GM12878 (cell line): ENCODE data around the gene ITIH6. TPM values are rescaled to one million over a fixed set of nuclear protein-coding genes. Genes with fewer than 3 reads are reported as not detected.

ENCODE experiments used
- ATAC-seq: fragments of 200-7000 bp; cut with Tn5 transposase; 3 replicates; pipeline ENCODE4 v1.9.1; 2020; ENCODE audit warnings: mild to moderate bottlenecking, moderate library complexity
- BruUV-seq: library from RNA; stranded (reverse); fragments of 400-500 nt; replicated peaks from 2 replicates; lab custom pipeline; 2021; lab: Mats Ljungman, UMichigan
- CTCF ChIA-PET: fragments of 300-600 bp; sonication (Branson Sonifier 250); formaldehyde crosslinking; extraction: SDS; loops from one replicate; lab custom pipeline; 2021; ENCODE audit warnings: inconsistent platforms; lab: Yijun Ruan, JAX
- POLR2A ChIA-PET: fragments of 350-600 bp; formaldehyde crosslinking; extraction: SDS; loops from one replicate; lab custom pipeline; 2021; ENCODE audit warnings: inconsistent platforms; lab: Charles Lee
- RAD21 ChIA-PET: fragments of 300-600 bp; sonication (Branson Sonifier 250); formaldehyde crosslinking; loops from one replicate; lab custom pipeline; 2023; ENCODE audit warnings: antibody characterized with exemption; ENCODE audit not compliant: unreplicated experiment; lab: Charles Lee
- SMC1A ChIA-PET: fragments of 300-600 bp; sonication (Branson Sonifier 250); formaldehyde crosslinking; loops from one replicate; lab custom pipeline; 2023; ENCODE audit not compliant: unreplicated experiment, uncharacterized antibody; lab: Charles Lee
- DNase-seq: peaks from one replicate; pipeline ENCODE4 v3.0.0-alpha.2; 2011; ENCODE audit warnings: low read depth, low spot score
- FAIRE-seq: peaks from 3 replicates; lab custom pipeline; 2011; peaks lifted over from hg19 to GRCh38; lab: Jason Lieb, UNC
- H2AFZ ChIP-seq: 2 replicates; pipeline ENCODE4 v1.6.0; 2011; ENCODE audit warnings: low read depth, low read length, control low read depth; ENCODE audit not compliant: control insufficient read depth
- H3K27ac ChIP-seq: 2 replicates; pipeline ENCODE4 v1.5.1; 2011; ENCODE audit warnings: control low read depth; ENCODE audit not compliant: control insufficient read depth, insufficient read depth
- H3K27me3 ChIP-seq, 2 experiments: replicated peaks in 1 of 2; 2 replicates each; pipeline versions ENCODE4 v1.6.0 to v1.6.1; 2011; ENCODE audit warnings: low read length in 1 of 2; ENCODE audit not compliant: control insufficient read depth in 2 of 2, insufficient read depth in 2 of 2
- H3K36me3 ChIP-seq, 2 experiments: 2 replicates each; pipeline ENCODE4 v1.5.1; 2011; ENCODE audit warnings: low read length in 1 of 2; ENCODE audit not compliant: control insufficient read depth in 2 of 2, insufficient read depth in 2 of 2
- H3K4me1 ChIP-seq: 2 replicates; pipeline ENCODE4 v1.6.1; 2011; ENCODE audit warnings: mild to moderate bottlenecking, low read length, moderate library complexity, mixed read lengths; ENCODE audit not compliant: control insufficient read depth, insufficient read depth
- H3K4me2 ChIP-seq: 2 replicates; pipeline ENCODE4 v1.6.0; 2011; ENCODE audit warnings: control low read depth; ENCODE audit not compliant: control insufficient read depth, insufficient read depth
- H3K4me3 ChIP-seq: fragments of 200-600 bp; sonication (generic); 2 replicates; pipeline ENCODE4 v1.5.1; 2016
- H3K79me2 ChIP-seq: 2 replicates; pipeline ENCODE4 v1.6.0; 2011; ENCODE audit warnings: low read length; ENCODE audit not compliant: control insufficient read depth, insufficient read depth
- H3K9ac ChIP-seq: 2 replicates; pipeline ENCODE4 v1.8.0; 2011; ENCODE audit warnings: low read length, control low read depth, mixed read lengths; ENCODE audit not compliant: control insufficient read depth, insufficient read depth
- H3K9me3 ChIP-seq: replicated peaks from 3 replicates; pipeline ENCODE4 v1.5.1; 2011; ENCODE audit warnings: mild to moderate bottlenecking, low read length; ENCODE audit not compliant: control insufficient read depth, insufficient read depth
- H4K20me1 ChIP-seq: 2 replicates; pipeline ENCODE4 v1.6.0; 2011; ENCODE audit not compliant: control insufficient read depth, insufficient read depth
- BCL11A ChIP-seq: IDR thresholded peaks from 2 replicates; pipeline ENCODE4 v1.6.1; 2011; ENCODE audit warnings: low read depth, low read length
- CHD1 ChIP-seq: IDR thresholded peaks from 2 replicates; pipeline ENCODE4 v1.6.1; 2012; ENCODE audit warnings: low read depth, low read length, improper control_type of control experiment
- EGR1 ChIP-seq, 2 experiments: IDR thresholded peaks; 1 replicate in 1 of 2; 2 replicates in 1 of 2; pipeline ENCODE4 v1.6.1; 2011 to 2012; ENCODE audit warnings: low read depth in 2 of 2, low read length in 2 of 2, borderline replicate concordance in 1 of 2, mild to moderate bottlenecking in 1 of 2, moderate library complexity in 1 of 2
- ETV6 ChIP-seq, 2 experiments: fragments of 450-650 bp in 1 of 2; IDR thresholded peaks in 1 of 2; conservative IDR thresholded peaks in 1 of 2; 2 replicates each; pipeline ENCODE4 v1.6.1; 2014; ENCODE audit warnings: antibody characterized with exemption in 1 of 2, borderline replicate concordance in 1 of 2, low read depth in 1 of 2, mild to moderate bottlenecking in 1 of 2, moderate library complexity in 1 of 2
- FOXK2 ChIP-seq: fragments of 450-650 bp; IDR thresholded peaks from 2 replicates; pipeline ENCODE4 v1.6.1; 2017; ENCODE audit warnings: mild to moderate bottlenecking, moderate library complexity
- HDAC2 ChIP-seq: fragments of 200-600 bp; sonication (generic); IDR thresholded peaks from 2 replicates; pipeline ENCODE4 v1.6.1; 2017
- HDAC6 ChIP-seq: fragments of 200-600 bp; sonication (generic); IDR thresholded peaks from one replicate; pipeline ENCODE4 v1.8.0; 2017; ENCODE audit warnings: antibody characterized with exemption; ENCODE audit not compliant: unreplicated experiment
- LARP7 ChIP-seq: fragments of 450-650 bp; IDR thresholded peaks from 2 replicates; pipeline ENCODE4 v1.6.1; 2017; ENCODE audit warnings: mild to moderate bottlenecking
- MTA2 ChIP-seq: fragments of 450-650 bp; IDR thresholded peaks from 2 replicates; pipeline ENCODE4 v1.6.1; 2016; ENCODE audit warnings: low read depth, mild to moderate bottlenecking, moderate library complexity
- NFXL1 ChIP-seq: fragments of 450-650 bp; IDR thresholded peaks from 2 replicates; pipeline ENCODE4 v1.6.1; 2017; ENCODE audit warnings: antibody characterized with exemption, mild to moderate bottlenecking, borderline replicate concordance
- RB1 ChIP-seq: fragments of 450-650 bp; formaldehyde crosslinking; IDR thresholded peaks from 2 replicates; pipeline ENCODE4 v1.6.1; 2017; ENCODE audit warnings: mild to moderate bottlenecking, borderline replicate concordance
- WGBS: methylation state at CpG from one replicate; pipeline ENCODE4 v1.1.6; 2016; ENCODE audit warnings: low lambda C conversion rate; ENCODE audit not compliant: insufficient replicate concordance, insufficient coverage; ENCODE audit errors: missing lambda C conversion rate; 5-methylcytosine and 5-hydroxymethylcytosine counted together
- in situ Hi-C: fragments of 300-500 bp; cut with MboI; formaldehyde crosslinking; loops from 9 replicates; pipeline ENCODE4 v1.14.3; 2018; ENCODE audit warnings: mixed read lengths
- intact Hi-C: fragments of 100-400 bp; cut with micrococcal nuclease; formaldehyde crosslinking; loops from one replicate; pipeline ENCODE4 v1.14.2; 2022; ENCODE audit not compliant: unreplicated experiment
- polyA plus RNA-seq, 11 experiments: library from polyadenylated mRNA; depleted of rRNA in 4 of 11; unstranded in 6 of 11; stranded (reverse) in 5 of 11; fragments of >200 nt; fragmentation: Nextera tagmentation in 4 of 11; fragmentation: Illumina TruSeq in 1 of 11; extraction: Ambion mirVana in 4 of 11; extraction: Trizol in 1 of 11; gene quantifications; 1 replicate in 1 of 11; 2 replicates in 10 of 11; pipeline versions ENCODE4 v1.2.1 to v1.2.3, GENCODE V29; 2011 to 2016; ENCODE audit warnings: inconsistent platforms in 2 of 11, missing spikeins in 2 of 11, low read depth in 1 of 11
- total RNA-seq, 4 experiments: library from RNA; depleted of rRNA in 3 of 4; stranded (reverse); fragments of >200 nt in 3 of 4; fragmentation: Illumina TruSeq in 1 of 4; extraction: Trizol in 1 of 4; gene quantifications; 2 replicates each; pipeline versions ENCODE4 v1.2.1 to v1.2.3, GENCODE V29; 2013 to 2021
- TF ChIP-seq, protein P1 (sequence below): IDR thresholded peaks from 2 replicates; pipeline ENCODE4 v1.6.1; 2011; ENCODE audit warnings: mild to moderate bottlenecking, low read depth, low read length, moderate library complexity; ENCODE audit not compliant: insufficient replicate concordance

The ITIH6 gene
- total and polyA plus RNA-seq, 10 of the 15 experiments (the other 5 are each of a cell fraction or from before 2014, with no cell fraction given): not detected

DNA sequence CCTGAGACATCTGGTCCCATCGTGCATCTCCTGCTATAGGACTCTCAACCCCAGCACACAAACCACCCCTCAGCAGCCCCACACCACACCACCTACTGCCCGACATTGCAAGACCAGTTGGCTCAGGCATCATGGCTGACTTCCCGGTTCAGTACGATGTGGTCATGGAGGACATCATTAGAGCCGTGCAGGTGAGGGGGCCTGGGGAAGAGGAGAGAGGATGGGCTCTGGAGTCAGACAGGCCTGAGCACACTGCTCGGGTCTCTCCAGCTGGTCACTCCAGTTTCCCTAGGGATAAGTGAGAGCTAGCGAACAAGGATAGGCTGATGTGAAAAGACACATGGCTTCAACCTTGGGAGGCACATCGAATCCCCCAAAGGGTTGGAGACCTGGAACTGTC, 26.7 kb upstream of the ITIH6 start:
- ChIA-PET SMC1A (no interaction called here), RAD21 (no interaction called here), CTCF (no interaction called here), POLR2A (no interaction called here)
- Histone ChIP-seq H3K36me3 (no peaks in the 10 kb centered on the region), H3K27me3 (no peaks in the 10 kb centered on the region), H3K4me3 (no peak overlapping the region), H3K9me3 (no peaks in the 10 kb centered on the region; the same call in 2 of the 3 replicates), H3K79me2 (no peaks in the 10 kb centered on the region), H3K27ac (no peak overlapping the region), H3K4me1 (no peaks in the 10 kb centered on the region)
- no peak for ATAC-seq
- no peak for TF ChIP-seq NFXL1
- no peak for TF ChIP-seq ETV6 (conservative IDR thresholded peaks at IDR 0.05 in 1 of 2, IDR thresholded peaks at IDR 0.05 in 1 of 2; ENCODE audit: borderline replicate concordance in 1 of 2, low read depth in 1 of 2)
- no peak for TF ChIP-seq HDAC2
- TF ChIP-seq, protein P1, sequence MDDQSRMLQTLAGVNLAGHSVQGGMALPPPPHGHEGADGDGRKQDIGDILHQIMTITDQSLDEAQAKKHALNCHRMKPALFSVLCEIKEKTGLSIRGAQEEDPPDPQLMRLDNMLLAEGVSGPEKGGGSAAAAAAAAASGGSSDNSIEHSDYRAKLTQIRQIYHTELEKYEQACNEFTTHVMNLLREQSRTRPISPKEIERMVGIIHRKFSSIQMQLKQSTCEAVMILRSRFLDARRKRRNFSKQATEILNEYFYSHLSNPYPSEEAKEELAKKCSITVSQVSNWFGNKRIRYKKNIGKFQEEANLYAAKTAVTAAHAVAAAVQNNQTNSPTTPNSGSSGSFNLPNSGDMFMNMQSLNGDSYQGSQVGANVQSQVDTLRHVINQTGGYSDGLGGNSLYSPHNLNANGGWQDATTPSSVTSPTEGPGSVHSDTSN: no peak
- TF ChIP-seq BCL11A: no peak
- no peak for TF ChIP-seq EGR1 (IDR thresholded peaks at IDR 0.05; ENCODE audit: borderline replicate concordance in 1 of 2, low read depth in 2 of 2, low read length in 2 of 2)
- no peak for TF ChIP-seq FOXK2
- TF ChIP-seq MTA2: no peak
- no peak for TF ChIP-seq HDAC6
- TF ChIP-seq CHD1: no peak
- no peak for TF ChIP-seq LARP7
- TF ChIP-seq RB1: no peak
- TF ChIP-seq, all 136 proteins: peak for 0
- no TSS peak for BruUV-seq
- WGBS: 53% methylated on average over 6 of the region's 8 CpGs
- intact Hi-C loops: no loop called here
- H4K20me1 ChIP-seq: no peaks in the 10 kb centered on the region
- DNase-seq (no peak), FAIRE-seq (no peak)
- in situ Hi-C loops: no loop called here
- no peak overlapping the region for H3K9ac ChIP-seq
- H3K4me2 ChIP-seq: no peak overlapping the region
- no peak overlapping the region for H2AFZ ChIP-seq
